Uterus (tissue), 4 donors: ENCODE results near the gene HOXA11. TPM values are rescaled to one million over a fixed set of nuclear protein-coding genes. Genes with fewer than 3 reads are reported as not detected.

ENCODE experiments used
- DNase-seq, 2 donors: peaks; one replicate each; pipeline ENCODE4 v3.0.0-alpha.2; 2019 to 2020
- H3K27ac ChIP-seq, 2 donors: fragments of 200-600 bp; sonication (generic); 1 replicate in 1 of 2; 2 replicates in 1 of 2; pipeline ENCODE4 v1.5.1; 2016 to 2018
- H3K27me3 ChIP-seq, 2 donors: fragments of 200-600 bp; sonication (generic); one replicate each; pipeline ENCODE4 v1.5.1; 2018 to 2019; ENCODE audit warnings: control low read depth in 1 of 2
- H3K36me3 ChIP-seq, 2 donors: fragments of 200-600 bp; sonication (generic); one replicate each; pipeline ENCODE4 v1.5.1; 2019; ENCODE audit warnings: control low read depth in 1 of 2
- H3K4me1 ChIP-seq, 2 donors: fragments of 200-600 bp; sonication (generic); one replicate each; pipeline ENCODE4 v1.5.1; 2018 to 2019; ENCODE audit warnings: control low read depth in 1 of 2
- H3K4me3 ChIP-seq, 2 donors: fragments of 200-600 bp; sonication (generic); 1 replicate in 1 of 2; 2 replicates in 1 of 2; pipeline ENCODE4 v1.5.1; 2018 to 2019; ENCODE audit warnings: mild to moderate bottlenecking in 1 of 2
- H3K9me3 ChIP-seq, 2 donors: fragments of 200-600 bp; sonication (generic); one replicate each; pipeline ENCODE4 v1.5.1; 2019; ENCODE audit warnings: control low read depth in 1 of 2
- POLR2A ChIP-seq, 2 donors: fragments of 450-650 bp; IDR thresholded peaks; one replicate each; pipeline ENCODE4 v1.6.1; 2016; ENCODE audit warnings: antibody characterized with exemption in 2 of 2, mild to moderate bottlenecking in 1 of 2, moderate library complexity in 1 of 2
- intact Hi-C: fragments of 100-400 bp; cut with DNase I; formaldehyde crosslinking; loops from one replicate; pipeline ENCODE4 v1.15.1; 2023; ENCODE audit warnings: low total_unique reads
- total RNA-seq, 4 donors: library from RNA; depleted of rRNA in 3 of 4; stranded (reverse); fragments of >200 nt in 3 of 4; gene quantifications; one replicate each; pipeline versions ENCODE4 v1.1.0 to v1.2.4, GENCODE V29; 2014 to 2023
- TF ChIP-seq, protein P1 (sequence below), 4 experiments: fragments of 200-600 bp in 2 of 4; fragments of 450-650 bp in 2 of 4; sonication (generic) in 2 of 4; IDR thresholded peaks; one replicate each; pipeline ENCODE4 v1.5.1; 2016 to 2019; ENCODE audit warnings: antibody characterized with exemption in 4 of 4, mild to moderate bottlenecking in 2 of 4, moderate library complexity in 1 of 4
- donor health status: DM: yes; HTN: yes; CAD: no.

Gene HOXA11
- total RNA-seq, 4 donors from 2014 or later = 32.4 to 82.0 (median 57.8) TPM

DNA sequence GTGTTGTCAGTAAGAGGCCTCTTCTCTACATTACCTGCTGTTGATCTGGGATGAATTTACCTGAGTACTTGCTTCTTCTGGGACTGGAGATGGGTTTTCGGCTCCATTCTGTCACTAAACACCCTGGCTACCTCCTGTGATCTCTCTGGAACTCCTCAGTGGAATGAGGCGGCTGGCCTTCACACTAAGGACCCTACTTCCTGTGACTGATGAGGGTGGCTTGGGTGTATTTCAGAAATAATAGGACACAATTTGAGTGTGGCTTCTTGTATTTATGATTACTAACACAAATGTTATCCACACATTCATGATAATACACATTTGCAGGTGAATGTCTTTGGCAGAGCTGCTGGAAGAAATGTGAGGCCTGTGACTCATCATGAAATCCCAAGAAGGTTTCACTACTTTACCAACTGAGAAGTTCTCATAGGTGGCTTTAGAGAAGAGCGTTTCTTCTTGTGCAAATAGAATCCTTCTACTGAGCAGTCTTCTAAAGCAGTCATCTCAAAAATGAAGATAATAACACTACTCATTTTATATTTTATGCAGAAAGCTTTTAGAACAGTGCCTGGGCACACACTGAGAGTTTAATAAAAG, 36.3 kb upstream of the HOXA11 start:
- intact Hi-C loops = no loop called here
- Histone ChIP-seq H3K36me3 (no peaks in the 10 kb centered on the region), H3K27me3 (peaks cover 15 to 39% of the 10 kb centered on the region in 2 donors), H3K27ac (no peak overlapping the region), H3K9me3 (no peaks in the 10 kb centered on the region), H3K4me3 (no peak overlapping the region), H3K4me1 (no peaks in the 10 kb centered on the region)
- no peak for DNase-seq
- no peak for TF ChIP-seq POLR2A (IDR thresholded peaks at IDR 0.05)
- TF ChIP-seq, protein P1, sequence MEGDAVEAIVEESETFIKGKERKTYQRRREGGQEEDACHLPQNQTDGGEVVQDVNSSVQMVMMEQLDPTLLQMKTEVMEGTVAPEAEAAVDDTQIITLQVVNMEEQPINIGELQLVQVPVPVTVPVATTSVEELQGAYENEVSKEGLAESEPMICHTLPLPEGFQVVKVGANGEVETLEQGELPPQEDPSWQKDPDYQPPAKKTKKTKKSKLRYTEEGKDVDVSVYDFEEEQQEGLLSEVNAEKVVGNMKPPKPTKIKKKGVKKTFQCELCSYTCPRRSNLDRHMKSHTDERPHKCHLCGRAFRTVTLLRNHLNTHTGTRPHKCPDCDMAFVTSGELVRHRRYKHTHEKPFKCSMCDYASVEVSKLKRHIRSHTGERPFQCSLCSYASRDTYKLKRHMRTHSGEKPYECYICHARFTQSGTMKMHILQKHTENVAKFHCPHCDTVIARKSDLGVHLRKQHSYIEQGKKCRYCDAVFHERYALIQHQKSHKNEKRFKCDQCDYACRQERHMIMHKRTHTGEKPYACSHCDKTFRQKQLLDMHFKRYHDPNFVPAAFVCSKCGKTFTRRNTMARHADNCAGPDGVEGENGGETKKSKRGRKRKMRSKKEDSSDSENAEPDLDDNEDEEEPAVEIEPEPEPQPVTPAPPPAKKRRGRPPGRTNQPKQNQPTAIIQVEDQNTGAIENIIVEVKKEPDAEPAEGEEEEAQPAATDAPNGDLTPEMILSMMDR (IDR thresholded peaks at IDR 0.05) = no peak

DNA sequence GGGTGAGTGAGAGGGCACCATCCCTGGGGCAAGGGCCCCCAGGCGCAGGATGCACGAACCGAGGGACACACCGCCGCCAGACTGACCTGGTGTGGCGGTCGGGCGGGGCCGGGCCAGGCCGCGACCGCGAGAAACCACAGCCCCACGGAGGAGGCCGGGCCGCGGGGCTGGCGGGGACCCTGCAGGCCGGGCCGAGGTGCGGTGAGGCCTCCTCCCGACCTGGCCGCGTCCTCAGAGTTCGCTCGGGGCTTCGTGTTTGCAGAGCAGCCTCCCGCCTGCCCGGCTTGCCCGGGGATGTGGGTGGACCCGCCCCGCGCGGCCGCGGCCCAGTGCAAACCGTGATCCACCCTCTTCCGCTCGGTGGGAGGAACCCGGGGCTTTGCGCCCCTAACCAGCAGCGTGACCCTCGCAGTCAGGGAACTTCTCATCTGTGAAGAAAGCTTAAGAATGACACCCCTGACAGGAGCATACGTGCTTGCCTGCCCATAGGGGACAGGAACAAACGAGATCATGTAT, 35.5 kb upstream of the HOXA11 start:
- no peak for DNase-seq
- H3K4me1 ChIP-seq = no peaks in the 10 kb centered on the region
- no peak overlapping the region for H3K27ac ChIP-seq
- no peaks in the 10 kb centered on the region for H3K9me3 ChIP-seq
- no peaks in the 10 kb centered on the region for H3K36me3 ChIP-seq
- H3K27me3 ChIP-seq = peaks cover 14 to 36% of the 10 kb centered on the region in 2 donors
- intact Hi-C loops = no loop called here
- H3K4me3 ChIP-seq = no peak overlapping the region
- no peak for TF ChIP-seq POLR2A (IDR thresholded peaks at IDR 0.05)
- TF ChIP-seq, protein P1 (IDR thresholded peaks at IDR 0.05) = no peak

DNA sequence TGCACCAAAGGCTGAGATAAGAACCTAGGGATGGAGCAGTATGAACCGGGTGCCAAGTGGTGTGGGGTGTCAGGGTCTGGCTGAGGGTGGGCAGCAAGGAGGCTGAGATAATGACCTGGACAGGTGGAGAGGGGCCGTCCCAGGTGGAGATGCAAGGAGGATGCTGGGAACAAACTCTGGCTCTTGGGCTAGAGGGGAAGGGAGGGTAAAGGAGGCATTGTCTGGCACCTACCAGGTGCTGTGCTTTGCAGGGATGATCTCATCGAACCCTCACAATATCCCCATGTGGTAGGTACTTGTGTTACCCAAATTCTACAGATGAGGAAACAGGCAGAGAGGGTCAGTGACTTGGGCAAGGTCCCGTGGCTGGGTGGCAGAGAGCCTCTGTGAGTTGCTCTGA, 34.8 kb upstream of the HOXA11 start:
- Histone ChIP-seq H3K36me3 (no peaks in the 10 kb centered on the region), H3K4me3 (no peak overlapping the region), H3K9me3 (no peaks in the 10 kb centered on the region), H3K27ac (no peak overlapping the region), H3K27me3 (peaks cover 7 to 29% of the 10 kb centered on the region in 2 donors), H3K4me1 (no peaks in the 10 kb centered on the region)
- TF ChIP-seq POLR2A (IDR thresholded peaks at IDR 0.05) = no peak
- TF ChIP-seq, protein P1 (IDR thresholded peaks at IDR 0.05) = no peak
- no peak for DNase-seq
- intact Hi-C loops = no loop called here

DNA sequence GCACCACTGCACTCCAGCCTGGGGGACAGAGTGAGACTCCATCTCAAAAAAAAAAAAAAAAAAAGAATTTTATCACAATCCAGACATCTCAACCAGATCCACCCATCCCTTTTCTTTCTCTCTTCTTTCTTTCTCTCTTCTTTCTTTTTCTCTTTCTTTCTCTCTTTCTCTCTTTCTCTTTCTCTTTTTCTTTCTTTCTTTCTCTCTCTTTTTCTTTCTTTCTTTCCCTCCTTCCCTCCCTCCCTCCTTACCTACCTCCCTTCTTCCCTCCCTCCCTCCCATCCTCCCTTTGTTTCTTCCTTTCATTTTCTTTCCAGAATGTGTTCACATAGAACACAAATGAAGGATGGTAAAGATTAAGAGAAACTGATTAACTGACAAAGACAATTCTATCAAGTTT, 32.9 kb upstream of the HOXA11 start:
- Histone ChIP-seq H3K36me3 (no peaks in the 10 kb centered on the region), H3K4me1 (peaks cover 0 to 4% of the 10 kb centered on the region in 2 donors), H3K27me3 (peaks cover 12 to 20% of the 10 kb centered on the region in 2 donors), H3K4me3 (no peak overlapping the region), H3K27ac (no peak overlapping the region), H3K9me3 (no peaks in the 10 kb centered on the region)
- TF ChIP-seq, protein P1 (IDR thresholded peaks at IDR 0.05) = no peak
- no peak for TF ChIP-seq POLR2A (IDR thresholded peaks at IDR 0.05)
- intact Hi-C loops = no loop called here
- DNase-seq = no peak

DNA sequence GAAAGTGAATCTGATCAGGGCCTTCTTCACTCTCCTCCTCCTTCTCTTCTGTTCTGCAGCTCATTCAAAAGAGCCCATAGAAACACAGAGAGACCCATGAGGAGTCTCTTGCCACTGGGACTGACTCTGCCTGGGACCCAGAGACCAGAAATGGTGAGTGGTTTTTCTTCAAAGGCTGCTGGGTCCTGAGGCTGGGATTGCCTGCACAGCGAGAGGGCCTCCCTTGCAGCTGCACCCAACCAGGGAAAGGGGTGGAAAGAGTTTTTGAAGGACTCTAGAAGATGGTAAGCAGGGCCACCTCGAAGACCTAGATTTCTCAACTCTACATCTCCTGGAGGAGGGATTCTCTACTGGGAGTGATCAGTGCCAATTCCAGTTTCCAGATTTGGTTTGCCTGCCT, 30.3 kb upstream of the HOXA11 start:
- Histone ChIP-seq H3K4me3 (no peak overlapping the region), H3K36me3 (no peaks in the 10 kb centered on the region), H3K4me1 (peaks cover 0 to 11% of the 10 kb centered on the region in 2 donors), H3K9me3 (no peaks in the 10 kb centered on the region), H3K27ac (no peak overlapping the region), H3K27me3 (peaks cover 11 to 18% of the 10 kb centered on the region in 2 donors)
- no peak for DNase-seq
- TF ChIP-seq POLR2A (IDR thresholded peaks at IDR 0.05) = no peak
- TF ChIP-seq, protein P1 (IDR thresholded peaks at IDR 0.05) = no peak
- intact Hi-C loops = no loop called here
